ENCODE results near the gene HASPIN.

The HASPIN gene

GRCh38 chr17:3723556-3724377 lies at the start of gene HASPIN:
HASPIN (plus strand) TSS chr17:3723903; CDS start chr17:3723936, 33 bp downstream.
- DNase-seq (ENCODE audit: low read depth, low spot score), result peak; percentile 97

- DNase-seq (ENCODE audit: low read depth, low spot score), result no peak
These were observed 47.8 kb upstream of the HASPIN start for GRCh38 chr17:3675886-3676285.

DNA sequence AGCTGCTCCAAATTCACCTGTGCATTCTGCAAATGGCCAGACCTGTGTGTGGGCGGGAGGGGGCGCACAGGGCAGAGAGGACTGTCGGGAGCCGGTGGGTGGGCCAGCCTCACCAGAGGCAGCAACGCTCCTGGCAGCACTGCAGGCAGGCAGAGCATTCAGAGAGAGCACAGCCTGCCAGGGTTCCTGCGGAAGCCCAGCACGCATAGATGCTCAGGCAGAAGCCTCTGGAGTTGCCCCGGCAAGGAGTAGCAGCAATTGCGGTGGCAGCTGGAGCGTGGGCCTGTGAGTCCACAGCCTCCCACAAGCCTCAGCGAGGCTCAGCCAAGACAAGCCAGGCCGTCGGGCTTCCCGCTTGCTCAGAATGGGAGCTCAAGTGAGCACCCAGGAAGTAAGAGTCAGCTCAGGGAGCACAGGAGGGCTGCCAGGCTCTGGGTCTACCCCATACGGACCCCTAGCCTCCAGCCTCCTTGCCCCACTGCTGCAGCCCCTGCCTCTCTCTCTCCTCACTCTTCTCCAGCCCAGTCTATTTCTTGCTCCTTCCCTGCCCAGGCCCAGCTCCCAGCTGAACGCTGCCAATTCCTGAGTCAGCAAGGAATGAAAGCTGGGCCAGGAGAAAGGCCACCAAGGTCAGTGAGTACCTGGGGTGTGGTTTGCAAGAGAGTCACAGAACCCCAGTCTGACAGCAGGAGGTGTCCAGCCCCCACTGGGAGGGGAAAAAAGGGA lies 45.4 kb upstream of the HASPIN start:
- DNase-seq (ENCODE audit: low read depth, low spot score), result peak; percentile 71

DNA sequence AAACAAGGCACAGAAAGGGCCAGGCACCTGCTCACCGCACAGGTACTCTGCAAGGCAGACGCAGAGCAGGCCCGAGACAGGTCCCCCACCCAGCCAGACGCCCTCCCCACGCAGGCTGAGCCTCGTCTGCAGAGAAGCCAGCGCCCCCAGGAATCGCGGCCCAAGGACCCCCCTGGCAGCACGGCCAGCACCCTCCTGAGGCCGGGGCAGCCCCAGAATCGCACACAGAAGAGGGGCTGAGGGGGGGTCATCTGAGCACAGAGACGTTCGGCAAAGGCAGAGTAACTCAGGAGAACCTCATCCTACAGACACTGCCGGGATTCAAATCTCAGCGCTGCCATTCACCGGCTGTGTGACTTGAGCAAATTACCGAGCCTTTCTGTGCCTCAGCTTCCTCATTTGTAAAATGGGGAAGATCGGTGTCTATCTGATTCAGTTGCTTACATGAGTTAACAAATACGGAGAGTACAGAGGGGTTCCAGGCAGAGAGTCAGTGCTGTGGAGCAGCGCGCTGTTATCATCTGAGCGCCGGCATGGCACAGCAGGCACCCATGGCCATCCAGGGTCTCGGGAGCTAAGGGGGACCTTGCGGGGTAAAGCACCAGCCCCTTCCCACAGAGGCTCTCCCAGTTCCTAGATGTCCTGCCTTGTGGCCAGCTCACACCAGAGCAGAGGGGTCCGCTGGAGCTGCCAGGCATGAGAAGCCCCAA lies 44.7 kb upstream of the HASPIN start:
- no peak for DNase-seq (ENCODE audit: low read depth, low spot score)

- no peak for DNase-seq (ENCODE audit: low read depth, low spot score)
These were observed 44.1 kb upstream of the HASPIN start for GRCh38 chr17:3679531-3680126.

DNA sequence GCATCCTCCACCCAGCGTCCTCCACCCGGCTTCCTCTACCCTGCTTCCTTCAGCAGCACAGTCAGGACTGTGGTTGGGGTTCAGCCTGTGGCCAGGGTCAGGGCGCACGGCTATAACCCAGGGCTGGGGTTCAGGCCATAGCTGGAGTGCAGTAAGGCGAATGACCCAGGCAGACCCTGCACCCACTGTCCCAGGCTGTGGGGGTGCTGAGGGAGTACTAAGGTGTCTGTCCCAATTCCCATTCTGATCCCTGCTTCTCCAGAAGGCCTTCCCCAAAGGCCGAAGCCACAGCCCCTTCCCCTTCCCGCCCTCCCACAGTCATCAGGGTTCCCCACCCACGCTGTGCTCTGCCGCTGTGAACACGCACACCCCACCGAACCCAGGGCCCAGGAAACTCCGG lies 42.6 kb upstream of the HASPIN start:
- DNase-seq (ENCODE audit: low read depth, low spot score), result no peak

- DNase-seq (ENCODE audit: low read depth, low spot score), result no peak
These were observed 42.1 kb upstream of the HASPIN start for GRCh38 chr17:3681565-3681964.

- no peak for DNase-seq (ENCODE audit: low read depth, low spot score)
These were observed 41.7 kb upstream of the HASPIN start for GRCh38 chr17:3682033-3682432.

- peak; percentile 45 for DNase-seq (ENCODE audit: low read depth, low spot score)
These were observed 40.6 kb upstream of the HASPIN start for GRCh38 chr17:3683054-3683511.

GRCh38 chr17:3685174-3685573 lies 38.5 kb upstream of the HASPIN start:
- DNase-seq (ENCODE audit: low read depth, low spot score), result no peak

GRCh38 chr17:3688027-3688553 lies 35.6 kb upstream of the HASPIN start:
- DNase-seq (ENCODE audit: low read depth, low spot score), result no peak

GRCh38 chr17:3688852-3689261 lies 34.8 kb upstream of the HASPIN start:
- no peak for DNase-seq (ENCODE audit: low read depth, low spot score)

DNA sequence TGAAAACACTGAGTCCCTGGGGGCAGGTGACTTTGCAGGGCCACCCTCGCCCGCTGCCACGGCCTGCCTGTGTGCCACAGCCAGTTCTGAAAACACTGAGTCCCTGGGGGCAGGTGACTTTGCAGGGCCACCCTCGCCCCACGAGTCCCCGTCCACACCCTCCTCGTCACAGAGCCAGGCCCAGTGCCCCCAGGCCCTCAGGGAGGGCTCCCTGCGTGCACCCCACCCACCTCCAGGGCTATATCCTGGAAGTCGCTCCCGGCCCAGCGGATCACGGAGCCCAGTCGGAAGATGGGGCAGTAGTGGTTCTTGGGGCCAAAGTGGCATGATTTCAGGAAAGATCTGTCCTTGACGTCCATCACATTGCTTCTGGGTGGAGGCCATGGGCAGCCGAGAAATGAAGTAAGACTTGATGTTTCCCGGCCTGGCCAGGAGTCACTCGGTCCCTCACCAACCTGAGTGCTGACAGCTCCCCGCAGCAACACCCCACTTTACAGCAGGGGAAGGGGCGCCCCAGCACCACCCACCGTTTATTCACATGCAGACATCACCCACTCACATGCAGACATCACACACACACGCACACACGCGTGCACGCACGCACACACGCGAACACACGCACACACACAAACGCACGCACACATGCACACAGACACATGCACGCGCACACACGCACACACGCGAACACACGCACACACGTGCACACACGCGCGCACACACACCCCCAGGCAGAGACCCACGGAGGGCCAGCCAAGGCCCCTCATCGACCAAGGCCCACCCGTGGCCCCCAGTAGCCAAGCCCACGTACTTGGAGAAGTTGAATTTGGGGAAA lies 34.2 kb upstream of the HASPIN start:
- no peak for DNase-seq (ENCODE audit: low read depth, low spot score)

DNA sequence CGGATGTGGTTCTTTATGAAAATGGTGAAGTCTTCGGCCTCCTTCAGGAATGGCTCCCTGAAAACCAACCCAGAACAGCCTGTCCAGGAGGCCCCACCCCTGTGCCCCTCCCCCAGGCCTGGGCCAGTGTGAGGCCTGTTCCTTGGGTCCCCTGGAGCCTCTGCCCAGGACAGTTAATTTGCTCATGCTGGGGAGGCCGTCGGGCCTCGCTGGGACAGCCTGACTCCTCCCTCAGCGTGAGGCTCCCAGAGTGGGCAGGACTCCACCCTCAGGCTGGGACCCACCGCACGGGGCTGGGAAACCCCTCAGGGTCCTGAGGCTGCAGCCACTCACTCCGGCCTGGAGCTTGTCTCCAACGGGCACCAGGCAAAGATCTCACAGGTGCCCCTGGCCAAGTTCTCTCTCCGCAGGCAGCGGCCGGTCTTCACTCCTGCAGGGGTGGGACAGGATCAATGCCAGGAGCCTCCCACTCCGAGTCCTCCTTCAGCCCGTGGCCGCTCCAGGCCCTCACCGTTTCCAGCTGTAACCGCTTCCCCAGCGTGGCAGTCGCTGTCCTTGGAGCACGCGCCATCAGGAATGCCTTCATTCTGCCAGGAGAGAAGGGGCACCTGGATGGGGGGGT lies 33.5 kb upstream of the HASPIN start:
- DNase-seq (ENCODE audit: low read depth, low spot score), result no peak

DNA sequence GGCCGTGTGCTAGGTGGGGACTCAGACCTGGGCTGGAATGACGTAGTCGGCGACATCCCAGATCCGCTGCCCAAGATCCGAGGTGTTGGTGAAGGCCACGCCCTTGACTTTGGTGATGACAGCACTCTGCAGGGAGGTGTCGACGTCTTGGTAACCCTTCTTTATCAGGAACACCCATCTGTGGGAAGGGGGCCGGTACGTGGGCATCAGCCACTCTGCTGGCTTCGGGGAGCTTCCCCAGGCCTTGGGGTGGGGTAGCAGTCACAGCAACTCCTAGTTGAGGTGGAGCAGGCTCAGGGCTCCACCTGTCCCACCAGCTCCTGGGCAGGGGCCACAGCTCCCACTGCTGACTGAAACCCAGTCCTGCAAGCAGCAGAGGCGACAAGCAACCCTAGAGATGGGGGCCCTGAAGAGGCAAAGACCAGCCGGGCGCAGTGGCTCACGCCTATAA lies 32.1 kb upstream of the HASPIN start:
- DNase-seq (ENCODE audit: low read depth, low spot score), result no peak

- DNase-seq (ENCODE audit: low read depth, low spot score), result no peak
These were observed 31.4 kb upstream of the HASPIN start for GRCh38 chr17:3692346-3692745.

DNA sequence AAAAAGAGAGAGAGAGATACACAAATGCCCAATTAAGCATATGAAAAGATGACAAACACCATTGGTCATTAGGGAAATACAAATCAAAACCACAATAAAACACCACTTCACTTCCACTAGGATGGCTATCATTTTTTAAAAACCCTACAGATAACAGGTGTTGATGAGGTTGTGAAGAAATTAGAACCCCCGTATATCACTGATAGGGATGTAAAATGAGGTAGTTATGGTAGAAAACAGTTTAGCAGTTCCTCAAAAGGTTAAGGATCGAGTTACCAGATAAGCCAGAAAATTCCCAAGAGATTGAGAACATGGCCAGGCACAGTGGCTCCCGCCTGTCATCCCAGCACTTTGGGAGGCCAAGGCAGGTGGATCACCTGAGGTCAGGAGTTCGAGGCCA lies 30.6 kb upstream of the HASPIN start:
- no peak for DNase-seq (ENCODE audit: low read depth, low spot score)

DNA sequence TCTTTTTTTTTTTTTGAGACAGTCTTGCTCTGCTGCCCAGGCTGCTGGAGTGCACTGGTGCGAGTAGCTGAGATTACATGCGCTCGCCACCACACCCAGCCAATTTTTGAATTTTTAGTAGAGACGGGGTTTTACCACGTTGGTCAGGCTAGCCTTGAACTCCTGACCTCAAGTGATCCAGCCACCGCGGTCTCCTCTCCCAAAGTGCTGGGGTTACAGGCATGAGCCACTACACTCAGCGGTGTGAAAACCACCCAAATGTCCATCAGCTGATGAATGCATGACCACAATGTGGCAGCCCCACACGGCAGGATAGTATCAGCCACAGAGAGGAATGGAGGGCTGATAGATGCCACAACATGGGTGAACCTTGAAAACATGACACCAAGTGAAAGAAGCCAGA lies 29.9 kb upstream of the HASPIN start:
- no peak for DNase-seq (ENCODE audit: low read depth, low spot score)

DNA sequence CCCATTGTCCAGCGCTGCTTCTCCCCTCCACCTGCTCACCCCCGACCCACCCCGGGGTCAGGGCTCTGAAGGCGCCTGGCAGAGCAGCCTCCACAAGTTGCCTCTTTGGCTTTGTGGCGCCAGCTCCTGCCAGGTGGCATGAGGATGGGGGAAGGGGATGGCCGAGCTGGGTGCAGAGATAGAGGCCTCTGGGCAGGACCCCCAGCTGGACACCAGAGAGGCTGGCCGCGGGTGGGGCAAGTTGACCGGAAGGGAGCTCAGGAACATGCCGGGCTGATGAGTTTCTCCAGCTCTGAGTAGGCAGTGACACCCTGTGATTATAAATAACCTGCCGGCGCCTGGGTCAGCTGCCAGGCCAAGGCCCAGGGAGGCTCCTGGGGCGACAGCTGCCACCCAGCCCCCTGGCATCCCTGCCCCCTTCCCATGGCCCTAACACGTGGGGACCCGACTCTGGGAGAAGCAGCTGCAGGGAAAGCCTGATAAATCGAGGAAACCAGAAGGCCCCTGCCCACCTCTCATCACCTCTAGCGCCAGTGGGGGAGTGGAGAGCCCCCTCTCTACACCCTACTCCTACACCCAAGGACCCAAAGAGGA lies 28.5 kb upstream of the HASPIN start:
- DNase-seq (ENCODE audit: low read depth, low spot score), result no peak
